ENCODE results near the gene SEMA4C. TPM values are rescaled to one million over a fixed set of nuclear protein-coding genes. Genes with fewer than 3 reads are reported as not detected.
A peak's percentile ranks its signal among the peaks of the same experiment; 100 is the strongest.

The SEMA4C gene
- total and polyA plus RNA-seq, 9 of the 15 experiments (the other 6 are each of a cell fraction or from before 2014, with no cell fraction given) = 0.32 to 59.7 (median 23.9) TPM

- peak; percentile 74 for TF ChIP-seq MGA (IDR thresholded peaks at IDR 0.05)
- TF ChIP-seq ZNF23 (CRISPR knock-in tag; IDR thresholded peaks at IDR 0.05) = no peak
- no peak for TF ChIP-seq ATF3 (IDR thresholded peaks at IDR 0.05)
- 0 out of 2 replicates have a peak, but pooled peaks have one; percentile 36 for TF ChIP-seq ATF3 (CRISPR knock-in tag; conservative IDR thresholded peaks at IDR 0.05)
- TF ChIP-seq CC2D1A (IDR thresholded peaks at IDR 0.05) = no peak
- TF ChIP-seq MEIS2 (IDR thresholded peaks at IDR 0.05; ENCODE audit: partially characterized antibody) = no peak
- TF ChIP-seq TCF7 (IDR thresholded peaks at IDR 0.05; ENCODE audit: borderline replicate concordance) = no peak
- peak in 1 of 2 experiments; percentile 40; a peak in 1 of 4 replicates for TF ChIP-seq HDAC1 (IDR thresholded peaks at IDR 0.05)
- TF ChIP-seq CCNT2 (IDR thresholded peaks at IDR 0.05; ENCODE audit: borderline replicate concordance, extremely low read depth, insufficient read length, low read depth, low read length) = peak; percentile 12
- TF ChIP-seq ZNF507 (tag; conservative IDR thresholded peaks at IDR 0.05) = no peak
- no peak for TF ChIP-seq PML (IDR thresholded peaks at IDR 0.05; ENCODE audit: low read length)
- TF ChIP-seq SIN3A (IDR thresholded peaks at IDR 0.05; ENCODE audit: borderline replicate concordance in 2 of 2, control insufficient read depth in 1 of 2, low read depth in 2 of 2, low read length in 2 of 2) = no peak
- TF ChIP-seq ZNF830 (CRISPR knock-in tag; IDR thresholded peaks at IDR 0.05) = no peak
Measured at GRCh38 chr2:96815326-96816126, 54.4 kb downstream of the SEMA4C start (continued).
